H1 (cell line): Measurements from ENCODE around the gene IP6K1. TPM values are rescaled to one million over a fixed set of nuclear protein-coding genes. Genes with fewer than 3 reads are reported as not detected.

Experiments
- CTCF ChIA-PET: fragments of 300-600 bp; sonication (Branson Sonifier 250); formaldehyde crosslinking; loops from one replicate; lab custom pipeline; 2021; ENCODE audit not compliant: partially characterized antibody; lab: Charles Lee
- POLR2A ChIA-PET: fragments of 300-600 bp; sonication (Branson Sonifier 250); formaldehyde crosslinking; loops from one replicate; lab custom pipeline; 2021; ENCODE audit warnings: inconsistent platforms; ENCODE audit not compliant: partially characterized antibody; lab: Charles Lee
- DNase-seq, 2 experiments: peaks; one replicate each; pipeline versions ENCODE4 v3.0.0 to v3.0.0-alpha.2; 2010 to 2022; ENCODE audit warnings: low spot score in 2 of 2, low read depth in 1 of 2, mixed read lengths in 1 of 2
- FAIRE-seq: peaks from 2 replicates; lab custom pipeline; 2011; peaks lifted over from hg19 to GRCh38; lab: Jason Lieb, UNC
- H2AFZ ChIP-seq: 2 replicates; pipeline ENCODE4 v1.8.1; 2012; ENCODE audit warnings: low read length, inconsistent platforms
- H2AK5ac ChIP-seq: 2 replicates; pipeline ENCODE4 v1.6.1; 2013; ENCODE audit warnings: low read depth, low read length
- H2BK120ac ChIP-seq: replicated peaks from 2 replicates; pipeline ENCODE3; 2013; ENCODE audit warnings: low read depth, low read length, inconsistent platforms
- H2BK12ac ChIP-seq: 2 replicates; pipeline ENCODE4 v1.6.1; 2013; ENCODE audit warnings: low read depth, low read length
- H2BK15ac ChIP-seq: 2 replicates; pipeline ENCODE4 v1.6.1; 2013; ENCODE audit warnings: low read length
- H2BK20ac ChIP-seq: 2 replicates; pipeline ENCODE4 v1.6.1; 2013; ENCODE audit warnings: low read length
- H2BK5ac ChIP-seq: 2 replicates; pipeline ENCODE4 v1.6.1; 2013; ENCODE audit warnings: low read depth, low read length
- H3K14ac ChIP-seq: 2 replicates; pipeline ENCODE4 v1.6.1; 2013; ENCODE audit warnings: inconsistent platforms; ENCODE audit not compliant: insufficient read length
- H3K18ac ChIP-seq: 2 replicates; pipeline ENCODE4 v1.6.1; 2013; ENCODE audit warnings: low read length; ENCODE audit errors: extremely low read depth
- H3K23ac ChIP-seq: 2 replicates; pipeline ENCODE4 v1.6.1; 2013; ENCODE audit warnings: inconsistent platforms; ENCODE audit not compliant: insufficient read length
- H3K23me2 ChIP-seq: 2 replicates; pipeline ENCODE4 v1.6.1; 2013; ENCODE audit warnings: low read depth, low read length
- H3K27ac ChIP-seq: 2 replicates; pipeline ENCODE4 v1.6.1; 2011; ENCODE audit warnings: low read depth, low read length, inconsistent platforms
- H3K27me3 ChIP-seq, 4 experiments: replicated peaks in 1 of 4; 1 replicate in 1 of 4; 2 replicates in 3 of 4; pipeline versions ENCODE4 v1.6.1 to v1.8.1; 2011 to 2013; ENCODE audit warnings: low read length in 3 of 4, mild to moderate bottlenecking in 3 of 4, inconsistent platforms in 2 of 4, mixed read lengths in 2 of 4, moderate library complexity in 1 of 4; ENCODE audit not compliant: control insufficient read depth in 3 of 4, insufficient read depth in 3 of 4; ENCODE audit errors: extremely low read depth in 1 of 4
- H3K36me3 ChIP-seq, 4 experiments: 2 replicates each; pipeline versions ENCODE4 v1.6.1 to v1.8.1; 2011 to 2013; ENCODE audit warnings: mild to moderate bottlenecking in 4 of 4, low read length in 3 of 4, moderate library complexity in 2 of 4, control low read depth in 1 of 4, inconsistent platforms in 1 of 4; ENCODE audit not compliant: insufficient read depth in 4 of 4, control insufficient read depth in 2 of 4
- H3K4ac ChIP-seq: replicated peaks from 2 replicates; pipeline ENCODE3; 2013; ENCODE audit warnings: low read length, low read depth, mixed read lengths, inconsistent platforms; ENCODE audit not compliant: insufficient read length
- H3K4me1 ChIP-seq, 4 experiments: replicated peaks in 1 of 4; 1 replicate in 1 of 4; 2 replicates in 3 of 4; pipeline versions ENCODE4 v1.6.1 to v1.8.1; 2011 to 2013; ENCODE audit warnings: low read length in 3 of 4, inconsistent platforms in 2 of 4, mixed read lengths in 1 of 4; ENCODE audit not compliant: insufficient read depth in 4 of 4, control insufficient read depth in 3 of 4
- H3K4me2 ChIP-seq, 2 experiments: 2 replicates each; pipeline versions ENCODE4 v1.6.1 to v1.8.1; 2011 to 2013; ENCODE audit warnings: low read depth in 2 of 2, low read length in 2 of 2, control low read depth in 1 of 2, inconsistent platforms in 1 of 2, mild to moderate bottlenecking in 1 of 2; ENCODE audit not compliant: insufficient read depth in 1 of 2
- H3K4me3 ChIP-seq, 4 experiments: fragments of 200-600, 300-600 bp in 1 of 4; sonication (generic), shearing (Covaris generic), sonication (Bioruptor Twin) in 1 of 4; 2 replicates each; pipeline versions ENCODE4 v1.5.1 to v1.8.1; 2011 to 2016; ENCODE audit warnings: low read length in 4 of 4, low read depth in 3 of 4, control low read depth in 2 of 4, inconsistent platforms in 2 of 4, mild to moderate bottlenecking in 2 of 4, mixed read lengths in 1 of 4, moderate library complexity in 1 of 4; ENCODE audit not compliant: insufficient read depth in 2 of 4; ENCODE audit errors: extremely low read depth in 1 of 4
- H3K56ac ChIP-seq: replicated peaks from 2 replicates; pipeline ENCODE3; 2013; ENCODE audit warnings: low read depth, mild to moderate bottlenecking, mixed read lengths, low read length, inconsistent platforms; ENCODE audit not compliant: insufficient read length
- H3K79me1 ChIP-seq: 2 replicates; pipeline ENCODE4 v1.6.1; 2013; ENCODE audit warnings: low read depth, low read length, control low read depth
- H3K79me2 ChIP-seq, 2 experiments: 2 replicates each; pipeline versions ENCODE4 v1.6.1 to v1.8.1; 2012 to 2013; ENCODE audit warnings: low read length in 2 of 2, mild to moderate bottlenecking in 2 of 2, inconsistent platforms in 1 of 2; ENCODE audit not compliant: insufficient read depth in 2 of 2, control insufficient read depth in 1 of 2
- H3K9ac ChIP-seq, 4 experiments: replicated peaks in 1 of 4; 1 replicate in 1 of 4; 2 replicates in 3 of 4; pipeline versions ENCODE4 v1.6.1 to v1.8.1; 2011 to 2013; ENCODE audit warnings: low read depth in 3 of 4, low read length in 3 of 4, control low read depth in 2 of 4, mild to moderate bottlenecking in 2 of 4, moderate library complexity in 2 of 4, inconsistent platforms in 1 of 4; ENCODE audit errors: extremely low read depth in 1 of 4
- H3K9me3 ChIP-seq, 2 experiments: 2 replicates each; pipeline versions ENCODE4 v1.6.1 to v1.8.1; 2012 to 2013; ENCODE audit warnings: mild to moderate bottlenecking in 2 of 2, moderate library complexity in 2 of 2, control low read depth in 1 of 2, inconsistent platforms in 1 of 2, low read depth in 1 of 2, low read length in 1 of 2, mixed read lengths in 1 of 2; ENCODE audit not compliant: insufficient read depth in 2 of 2
- H4K20me1 ChIP-seq, 2 experiments: replicated peaks in 1 of 2; 2 replicates each; pipeline versions ENCODE3 to v1.8.1; 2011 to 2013; ENCODE audit warnings: inconsistent platforms in 2 of 2, low read length in 2 of 2, mild to moderate bottlenecking in 1 of 2; ENCODE audit not compliant: insufficient read depth in 2 of 2, control insufficient read depth in 1 of 2
- H4K5ac ChIP-seq: 2 replicates; pipeline ENCODE4 v1.6.1; 2013; ENCODE audit warnings: low read length, low read depth, mixed read lengths, inconsistent platforms; ENCODE audit not compliant: insufficient read length
- H4K8ac ChIP-seq: 2 replicates; pipeline ENCODE4 v1.8.0; 2013; ENCODE audit warnings: mild to moderate bottlenecking, moderate library complexity, low read length, inconsistent platforms; ENCODE audit not compliant: insufficient read depth; ENCODE audit errors: extremely low read depth
- H4K91ac ChIP-seq: replicated peaks from 2 replicates; pipeline ENCODE3; 2013; ENCODE audit warnings: low read length, mixed read lengths, inconsistent platforms; ENCODE audit not compliant: insufficient read length
- CBX5 ChIP-seq: fragments of 300-800, 300-1000 bp; sonication (generic); IDR thresholded peaks from 2 replicates; pipeline ENCODE4 v1.7.1; 2016; ENCODE audit warnings: antibody characterized with exemption, low read length, low read depth
- CHD2 ChIP-seq: IDR thresholded peaks from 2 replicates; pipeline ENCODE4 v1.6.1; 2012; ENCODE audit warnings: low read length, improper control_type of control experiment
- KDM5A ChIP-seq: fragments of 200-600 bp; IDR thresholded peaks from 2 replicates; pipeline ENCODE4 v1.7.1; 2012; ENCODE audit warnings: mild to moderate bottlenecking, low read length, inconsistent platforms, mixed read lengths
- NRF1 ChIP-seq: IDR thresholded peaks from 2 replicates; pipeline ENCODE4 v1.6.1; 2011; ENCODE audit warnings: mild to moderate bottlenecking, low read depth, low read length, improper control_type of control experiment
- PHF8 ChIP-seq: fragments of 200-600 bp; sonication (generic); conservative IDR thresholded peaks from 2 replicates; pipeline ENCODE4 v1.7.1; 2012; ENCODE audit warnings: low read depth, mild to moderate bottlenecking, inconsistent platforms, low read length, moderate library complexity
- RNF2 ChIP-seq: fragments of 200-900, 300-1000 bp; sonication (generic); IDR thresholded peaks from 2 replicates; pipeline ENCODE4 v1.7.1; 2016; ENCODE audit warnings: borderline replicate concordance, low read depth, mild to moderate bottlenecking, antibody characterized with exemption, low read length; ENCODE audit not compliant: poor library complexity, severe bottlenecking; ENCODE audit errors: missing control alignments
- RXRA ChIP-seq: IDR thresholded peaks from 2 replicates; pipeline ENCODE4 v1.6.1; 2011; ENCODE audit warnings: low read depth, mild to moderate bottlenecking, low read length, moderate library complexity; ENCODE audit not compliant: insufficient read depth
- SIN3A ChIP-seq, 2 experiments: IDR thresholded peaks in 1 of 2; conservative IDR thresholded peaks in 1 of 2; 2 replicates each; pipeline ENCODE4 v1.6.1; 2011 to 2012; ENCODE audit warnings: low read length in 2 of 2, improper control_type of control experiment in 1 of 2, low read depth in 1 of 2, mild to moderate bottlenecking in 1 of 2
- SP2 ChIP-seq: IDR thresholded peaks from 2 replicates; pipeline ENCODE4 v1.6.1; 2012; ENCODE audit warnings: mild to moderate bottlenecking, low read length, inconsistent platforms
- TCF12 ChIP-seq: IDR thresholded peaks from 2 replicates; pipeline ENCODE4 v1.6.1; 2011; ENCODE audit warnings: low read depth, mild to moderate bottlenecking, low read length
- YY1 ChIP-seq: IDR thresholded peaks from 2 replicates; pipeline ENCODE4 v1.6.1; 2011; ENCODE audit warnings: low read depth, mild to moderate bottlenecking, low read length
- ZNF274 ChIP-seq: IDR thresholded peaks from 2 replicates; pipeline ENCODE4 v1.7.0; 2012; ENCODE audit warnings: low read length, borderline replicate concordance; ENCODE audit errors: extremely low read depth
- WGBS, 2 experiments: shearing (Covaris generic) in 1 of 2; methylation state at CpG; one replicate each; pipeline versions ENCODE4 v1.1.6 to v1.1.7; 2013 to 2015; ENCODE audit warnings: low lambda C conversion rate in 2 of 2, mixed read lengths in 2 of 2, inconsistent platforms in 1 of 2, low coverage in 1 of 2, missing lambda C conversion rate in 1 of 2; ENCODE audit not compliant: insufficient replicate concordance in 2 of 2, insufficient coverage in 1 of 2, insufficient read length in 1 of 2; ENCODE audit errors: extremely low coverage in 1 of 2, missing lambda C conversion rate in 1 of 2; 5-methylcytosine and 5-hydroxymethylcytosine counted together
- polyA plus RNA-seq, 7 experiments: library from polyadenylated mRNA; depleted of rRNA in 3 of 7; stranded (reverse) in 5 of 7; unstranded in 2 of 7; fragments of >200 nt in 5 of 7; fragments of 200-250 nt in 2 of 7; gene quantifications; 1 replicate in 5 of 7; 2 replicates in 1 of 7; 4 replicates in 1 of 7; pipeline versions ENCODE4 v1.2.1 to v1.2.3, GENCODE V29; 2011 to 2013; ENCODE audit warnings: missing spikeins in 2 of 7, mixed read lengths in 2 of 7
- total RNA-seq: library from RNA; stranded (reverse); fragmentation: NEBNext Ultra II Directional; extraction: Animal tissue kit (Norgen Biotek cat#: 25700); gene quantifications from 2 replicates; pipeline ENCODE4 v1.2.1, GENCODE V29; 2021

Gene IP6K1
- total and polyA plus RNA-seq, 2 of the 8 experiments (the other 6 are each of a cell fraction or from before 2014, with no cell fraction given), result 31.5 to 35.2 TPM

DNA sequence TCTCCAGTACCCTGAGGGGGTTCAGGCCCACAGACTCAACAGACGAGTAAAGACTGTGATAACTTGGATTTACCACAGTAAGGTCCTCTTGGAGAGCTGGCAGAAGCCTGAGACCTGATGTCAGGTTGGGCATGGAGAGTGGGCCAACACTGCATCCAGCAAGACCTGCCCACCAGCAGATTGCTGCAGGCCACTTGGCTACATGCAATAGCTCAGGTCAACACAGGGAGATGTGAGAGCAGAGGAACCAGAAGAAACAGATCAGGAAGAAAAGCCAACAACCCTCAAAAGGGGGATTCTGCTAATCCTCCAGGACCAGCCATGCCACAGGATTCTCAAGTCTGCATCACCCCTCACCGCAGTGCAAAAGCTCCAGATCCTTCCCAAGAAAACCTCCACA, 1.7 kb upstream of the IP6K1 start:
- Histone ChIP-seq H3K9me3 (no peaks in the 10 kb centered on the region), H4K91ac (no peak overlapping the region), H2BK12ac (no peak overlapping the region; the same call in 1 of the 2 replicates), H3K23me2 (peaks cover 8% of the 10 kb centered on the region; the same call in 1 of the 2 replicates), H4K5ac (no peak overlapping the region), H3K79me1 (0 out of 2 replicates have a peak, but pooled peaks cover 5% of the 10 kb centered on the region), H3K18ac (no peak overlapping the region), H3K4me2 (no peak overlapping the region), H4K8ac (no peak overlapping the region), H3K27ac (no peak overlapping the region), H2BK120ac (no peak overlapping the region), H2BK5ac (no peak overlapping the region), H3K4ac (no peak overlapping the region), H3K27me3 (peaks cover 0 to 2% (median 0%) of the 10 kb centered on the region in 4 experiments; a peak in 2 of 7 replicates), H2BK20ac (0 out of 2 replicates have a peak overlapping the region, but pooled peaks have one; percentile 43), H3K56ac (no peak overlapping the region), H2AK5ac (peak overlapping the region; percentile 32; the same call in 1 of the 2 replicates), H3K79me2 (peaks cover 0 to 25% of the 10 kb centered on the region in 2 experiments; a peak in 2 of 4 replicates), H3K4me1 (peaks cover 0 to 5% (median 2%) of the 10 kb centered on the region in 4 experiments; a peak in 2 of 7 replicates), H3K36me3 (peaks cover 0 to 3% (median 1%) of the 10 kb centered on the region in 4 experiments; a peak in 4 of 8 replicates), H3K14ac (no peak overlapping the region), H2BK15ac (peak overlapping the region; percentile 75; the same call in 1 of the 2 replicates), H4K20me1 (peaks cover 0 to 2% of the 10 kb centered on the region in 2 experiments), H3K9ac (no peak overlapping the region), H3K23ac (no peak overlapping the region), H3K4me3 (no peak overlapping the region), H2AFZ (no peak overlapping the region)
- FAIRE-seq (no peak), DNase-seq (no peak)
- ChIA-PET POLR2A (interaction anchor here (0.7 to 3.3 kb wide), 4 partner anchors 15 to 181 kb away, joined by 3 to 18 read pairs (median 3); partner anchors contain the start of genes GMPPB, INKA1 and MON1A), CTCF (interaction anchor here (0.7 to 3.6 kb wide), 5 partner anchors 10 to 130 kb away, joined by 3 to 20 read pairs (median 5); partner anchors contain the start of gene INKA1)
- 96% methylated on average over 2 of the region's 2 CpGs; no CpG with 5 or more reads in 1 of the 2 experiments for WGBS, 2 experiments
- TF ChIP-seq PHF8, result no peak
- TF ChIP-seq KDM5A, result no peak
- TF ChIP-seq TCF12, result no peak
- no peak for TF ChIP-seq YY1
- no peak for TF ChIP-seq SP2
- TF ChIP-seq RNF2, result no peak
- no peak for TF ChIP-seq NRF1
- TF ChIP-seq CBX5, result no peak
- TF ChIP-seq RXRA, result no peak
- TF ChIP-seq CHD2, result no peak
- no peak for TF ChIP-seq SIN3A (conservative IDR thresholded peaks at IDR 0.05 in 1 of 2, IDR thresholded peaks at IDR 0.05 in 1 of 2; ENCODE audit: low read depth in 1 of 2, low read length in 2 of 2)
- TF ChIP-seq ZNF274, result no peak
